GM23248 (cell line): ENCODE data around the gene DAAM1.

Source experiments
- EZH2 ChIP-seq: fragments of 200-600 bp; sonication (generic); IDR thresholded peaks from 2 replicates; pipeline ENCODE4 v1.6.1; 2018; ENCODE audit warnings: antibody characterized with exemption, mild to moderate bottlenecking; ENCODE audit not compliant: insufficient read depth, poor library complexity, severe bottlenecking
- EZH2phosphoT487 ChIP-seq: fragments of 200-600 bp; sonication (generic); IDR thresholded peaks from 2 replicates; pipeline ENCODE4 v1.6.1; 2018; ENCODE audit warnings: antibody characterized with exemption, moderate library complexity, mild to moderate bottlenecking, low read depth; ENCODE audit not compliant: insufficient read depth

DNA sequence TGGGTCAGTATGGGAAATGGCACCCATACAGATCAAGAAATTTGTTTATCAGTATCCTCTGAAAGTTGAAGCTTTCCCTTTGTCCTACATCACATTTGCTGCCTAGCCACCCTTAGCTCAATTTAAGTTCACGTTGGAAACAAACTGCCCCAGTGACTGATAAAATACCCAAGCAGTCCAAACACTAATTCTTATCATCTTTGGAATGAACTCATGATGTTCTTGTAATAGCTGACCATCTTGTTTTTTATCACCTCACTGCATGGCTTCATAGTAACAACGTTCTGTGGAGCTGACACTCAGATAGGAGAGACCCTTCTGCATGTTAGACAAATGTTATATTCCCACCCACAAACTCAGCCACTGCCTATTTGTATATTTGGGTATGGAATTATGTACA is 183.3 kb downstream of the DAAM1 start:
- TF ChIP-seq EZH2phosphoT487 = no peak
- TF ChIP-seq EZH2 = no peak
